GM12864 (cell line): Measurements from ENCODE around the gene C1QL3.
A peak's percentile ranks its signal among the peaks of the same experiment; 100 is the strongest.

Experiments
- DNase-seq: peaks from one replicate; pipeline ENCODE4 v3.0.0-alpha.2; 2011; ENCODE audit warnings: low read depth
- H3K4me3 ChIP-seq: 2 replicates; pipeline ENCODE4 v1.5.1; 2011; ENCODE audit warnings: mild to moderate bottlenecking, low read depth, low read length, control low read depth
- CTCF ChIP-seq: IDR thresholded peaks from 2 replicates; pipeline ENCODE4 v1.5.1; 2011; ENCODE audit warnings: low read depth, mild to moderate bottlenecking, moderate library complexity, low read length, control low read depth, inconsistent platforms; ENCODE audit errors: missing control alignments

Gene C1QL3

GRCh38 chr10:16521311-16522016, at the start of gene C1QL3:
Gene C1QL3, minus strand, starts transcription at chr10:16521879. Its CDS starts 814 bp downstream, at chr10:16521065.
- no peak for TF ChIP-seq CTCF
- peak within 1 kb of the TSS; percentile 47 for H3K4me3 ChIP-seq
- no peak for DNase-seq

GRCh38 chr10:16570731-16571130, 49.1 kb upstream of the C1QL3 start:
- TF ChIP-seq CTCF, result no peak
- peak; percentile 47 for DNase-seq
- H3K4me3 ChIP-seq, result peak overlapping the region; percentile 28

GRCh38 chr10:16566202-16566805, 44.6 kb upstream of the C1QL3 start:
- no peak overlapping the region for H3K4me3 ChIP-seq
- no peak for TF ChIP-seq CTCF
- DNase-seq, result no peak

GRCh38 chr10:16565604-16566003, 43.9 kb upstream of the C1QL3 start:
- DNase-seq, result no peak
- H3K4me3 ChIP-seq, result no peak overlapping the region
- no peak for TF ChIP-seq CTCF

GRCh38 chr10:16562891-16563290, 41.2 kb upstream of the C1QL3 start:
- TF ChIP-seq CTCF, result no peak
- no peak for DNase-seq
- no peak overlapping the region for H3K4me3 ChIP-seq

GRCh38 chr10:16559236-16559773, 37.6 kb upstream of the C1QL3 start:
- H3K4me3 ChIP-seq, result no peak overlapping the region

More at GRCh38 chr10:16559236-16559773, 37.6 kb upstream of the C1QL3 start:
- no peak for DNase-seq
- no peak for TF ChIP-seq CTCF
